Measurements from ENCODE around the gene ZNF844.
A peak's percentile ranks its signal among the peaks of the same experiment; 100 is the strongest.

- TF ChIP-seq, protein P1, sequence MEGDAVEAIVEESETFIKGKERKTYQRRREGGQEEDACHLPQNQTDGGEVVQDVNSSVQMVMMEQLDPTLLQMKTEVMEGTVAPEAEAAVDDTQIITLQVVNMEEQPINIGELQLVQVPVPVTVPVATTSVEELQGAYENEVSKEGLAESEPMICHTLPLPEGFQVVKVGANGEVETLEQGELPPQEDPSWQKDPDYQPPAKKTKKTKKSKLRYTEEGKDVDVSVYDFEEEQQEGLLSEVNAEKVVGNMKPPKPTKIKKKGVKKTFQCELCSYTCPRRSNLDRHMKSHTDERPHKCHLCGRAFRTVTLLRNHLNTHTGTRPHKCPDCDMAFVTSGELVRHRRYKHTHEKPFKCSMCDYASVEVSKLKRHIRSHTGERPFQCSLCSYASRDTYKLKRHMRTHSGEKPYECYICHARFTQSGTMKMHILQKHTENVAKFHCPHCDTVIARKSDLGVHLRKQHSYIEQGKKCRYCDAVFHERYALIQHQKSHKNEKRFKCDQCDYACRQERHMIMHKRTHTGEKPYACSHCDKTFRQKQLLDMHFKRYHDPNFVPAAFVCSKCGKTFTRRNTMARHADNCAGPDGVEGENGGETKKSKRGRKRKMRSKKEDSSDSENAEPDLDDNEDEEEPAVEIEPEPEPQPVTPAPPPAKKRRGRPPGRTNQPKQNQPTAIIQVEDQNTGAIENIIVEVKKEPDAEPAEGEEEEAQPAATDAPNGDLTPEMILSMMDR (IDR thresholded peaks at IDR 0.05): peak in 1 of 3 donors; percentile 11
- TF ChIP-seq POLR2AphosphoS5 (IDR thresholded peaks at IDR 0.05): peak; percentile 97 to 98 (median 97)
These were observed at the start of gene ZNF844 for GRCh38 chr19:12064590-12065538.
